ENCODE data around the gene BCAS1. TPM values are rescaled to one million over a fixed set of nuclear protein-coding genes. Genes with fewer than 3 reads are reported as not detected.

BCAS1 gene
- total RNA-seq, 1 donor from 2014 or later = not detected

DNA sequence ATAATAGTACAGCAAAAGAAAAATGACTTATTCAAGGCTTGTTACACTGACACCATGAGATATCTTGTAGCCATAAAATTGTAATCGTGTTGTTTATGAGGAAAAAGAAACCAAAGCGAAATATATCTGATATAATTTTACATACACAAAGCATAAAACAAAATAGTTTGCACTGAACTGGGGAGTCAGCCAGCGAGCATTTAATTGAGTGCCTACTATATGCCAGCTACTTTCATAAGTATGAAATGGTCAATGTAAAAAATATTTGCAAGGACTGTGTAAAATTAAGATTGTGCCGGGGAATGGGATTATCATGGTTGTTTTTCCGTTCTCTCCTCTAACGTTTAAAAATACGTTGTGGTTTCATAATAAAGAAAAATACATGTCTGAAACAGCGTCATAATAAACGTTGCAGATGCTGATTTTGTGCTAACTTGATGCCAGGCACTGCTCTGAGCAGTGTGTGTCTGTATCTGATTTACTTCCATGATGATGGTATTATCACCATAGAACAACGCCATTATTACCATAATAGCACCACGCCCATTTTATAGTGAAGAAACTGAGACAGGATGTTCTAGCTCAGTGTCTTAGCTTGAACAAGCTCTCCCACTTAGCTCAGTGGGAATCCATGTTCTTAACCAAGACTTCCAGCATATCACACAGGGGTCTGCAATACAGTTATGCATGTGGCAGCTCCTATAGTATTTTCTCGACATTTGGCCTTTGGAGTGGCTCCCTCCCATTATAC lies 144.6 kb downstream of the BCAS1 start:
- H3K4me1 Mint-ChIP-seq = peaks cover 9% of the 10 kb centered on the region
- no peaks in the 10 kb centered on the region for H3K27me3 Mint-ChIP-seq (ENCODE audit: low read depth)
- no peak overlapping the region for H3K27ac Mint-ChIP-seq (ENCODE audit: unreplicated experiment)
- TF ChIP-seq, protein P1, sequence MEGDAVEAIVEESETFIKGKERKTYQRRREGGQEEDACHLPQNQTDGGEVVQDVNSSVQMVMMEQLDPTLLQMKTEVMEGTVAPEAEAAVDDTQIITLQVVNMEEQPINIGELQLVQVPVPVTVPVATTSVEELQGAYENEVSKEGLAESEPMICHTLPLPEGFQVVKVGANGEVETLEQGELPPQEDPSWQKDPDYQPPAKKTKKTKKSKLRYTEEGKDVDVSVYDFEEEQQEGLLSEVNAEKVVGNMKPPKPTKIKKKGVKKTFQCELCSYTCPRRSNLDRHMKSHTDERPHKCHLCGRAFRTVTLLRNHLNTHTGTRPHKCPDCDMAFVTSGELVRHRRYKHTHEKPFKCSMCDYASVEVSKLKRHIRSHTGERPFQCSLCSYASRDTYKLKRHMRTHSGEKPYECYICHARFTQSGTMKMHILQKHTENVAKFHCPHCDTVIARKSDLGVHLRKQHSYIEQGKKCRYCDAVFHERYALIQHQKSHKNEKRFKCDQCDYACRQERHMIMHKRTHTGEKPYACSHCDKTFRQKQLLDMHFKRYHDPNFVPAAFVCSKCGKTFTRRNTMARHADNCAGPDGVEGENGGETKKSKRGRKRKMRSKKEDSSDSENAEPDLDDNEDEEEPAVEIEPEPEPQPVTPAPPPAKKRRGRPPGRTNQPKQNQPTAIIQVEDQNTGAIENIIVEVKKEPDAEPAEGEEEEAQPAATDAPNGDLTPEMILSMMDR (conservative IDR thresholded peaks at IDR 0.05) = no peak
- no peaks in the 10 kb centered on the region for H3K9me3 Mint-ChIP-seq
- H3K4me3 Mint-ChIP-seq = no peak overlapping the region
- no peaks in the 10 kb centered on the region for H3K36me3 Mint-ChIP-seq (ENCODE audit: low read depth)
- no peak for DNase-seq (ENCODE audit: low read depth, low spot score)

DNA sequence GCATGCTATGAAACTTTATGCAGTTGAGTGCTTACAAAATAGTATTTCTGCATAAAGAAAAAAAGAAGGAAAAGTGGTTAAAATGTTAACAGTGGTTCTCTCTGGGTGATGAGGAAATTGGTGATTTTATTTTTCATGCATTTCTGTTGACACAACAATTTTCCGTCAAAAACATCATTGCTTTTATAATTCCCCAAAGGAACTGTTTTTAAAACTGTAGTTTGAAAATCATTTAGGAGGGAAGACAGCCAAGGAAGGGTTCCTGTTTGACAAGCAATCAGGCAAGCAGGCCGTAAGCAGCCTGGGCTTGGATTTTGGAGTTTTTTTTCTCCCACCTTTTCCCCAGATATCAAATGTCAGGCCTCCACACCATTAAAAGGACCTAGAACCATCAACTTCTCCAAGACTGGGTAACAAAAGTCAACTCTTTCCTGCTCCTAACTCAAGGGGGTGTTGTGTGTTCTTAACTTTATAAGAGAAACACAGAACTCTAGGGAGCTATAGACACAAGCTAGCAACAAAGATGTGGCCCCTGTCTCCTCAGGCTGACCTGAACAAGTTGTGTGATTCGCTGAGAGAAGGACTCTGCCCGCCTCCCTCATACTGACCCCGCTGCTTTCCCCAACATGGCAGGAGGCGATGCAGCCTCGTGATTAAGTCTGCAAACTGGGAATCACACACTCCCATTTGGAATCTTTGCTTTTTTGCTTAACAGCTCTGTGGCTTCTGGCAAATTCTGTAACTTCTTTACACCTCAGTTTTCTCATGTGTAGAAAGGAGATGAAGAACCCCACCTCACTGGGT lies 146.6 kb downstream of the BCAS1 start:
- Mint-ChIP-seq H3K27me3 (ENCODE audit: low read depth) (no peaks in the 10 kb centered on the region), H3K4me1 (peaks cover 14% of the 10 kb centered on the region), H3K4me3 (no peak overlapping the region), H3K36me3 (ENCODE audit: low read depth) (no peaks in the 10 kb centered on the region), H3K9me3 (no peaks in the 10 kb centered on the region), H3K27ac (ENCODE audit: unreplicated experiment) (no peak overlapping the region)
- DNase-seq (ENCODE audit: low read depth, low spot score) = no peak
- TF ChIP-seq, protein P1 (conservative IDR thresholded peaks at IDR 0.05) = no peak

DNA sequence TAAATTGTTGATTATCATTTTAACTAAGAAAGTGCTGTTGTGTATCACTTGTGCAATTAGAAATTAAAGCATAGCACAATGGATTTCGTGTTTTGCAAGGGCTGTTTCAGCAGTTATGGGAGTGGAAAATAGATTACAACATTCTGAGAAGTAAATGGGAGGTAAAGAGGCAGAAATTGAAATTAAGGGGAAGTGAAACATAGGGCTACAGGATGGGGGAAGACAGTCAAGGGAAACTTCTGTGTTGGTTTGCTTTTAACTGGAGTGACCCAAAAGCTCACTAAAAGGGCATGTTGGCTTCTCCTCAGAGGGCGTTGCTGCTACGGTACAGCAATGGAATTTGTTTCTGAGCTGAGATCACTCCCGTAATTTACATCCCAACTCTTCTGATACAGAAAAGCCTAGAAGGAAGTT lies 147.5 kb downstream of the BCAS1 start:
- Mint-ChIP-seq H3K27me3 (ENCODE audit: low read depth) (no peaks in the 10 kb centered on the region), H3K4me3 (no peak overlapping the region), H3K4me1 (peaks cover 17% of the 10 kb centered on the region), H3K27ac (ENCODE audit: unreplicated experiment) (no peak overlapping the region), H3K36me3 (ENCODE audit: low read depth) (no peaks in the 10 kb centered on the region), H3K9me3 (no peaks in the 10 kb centered on the region)
- TF ChIP-seq, protein P1 (conservative IDR thresholded peaks at IDR 0.05) = no peak
- DNase-seq (ENCODE audit: low read depth, low spot score) = no peak

DNA sequence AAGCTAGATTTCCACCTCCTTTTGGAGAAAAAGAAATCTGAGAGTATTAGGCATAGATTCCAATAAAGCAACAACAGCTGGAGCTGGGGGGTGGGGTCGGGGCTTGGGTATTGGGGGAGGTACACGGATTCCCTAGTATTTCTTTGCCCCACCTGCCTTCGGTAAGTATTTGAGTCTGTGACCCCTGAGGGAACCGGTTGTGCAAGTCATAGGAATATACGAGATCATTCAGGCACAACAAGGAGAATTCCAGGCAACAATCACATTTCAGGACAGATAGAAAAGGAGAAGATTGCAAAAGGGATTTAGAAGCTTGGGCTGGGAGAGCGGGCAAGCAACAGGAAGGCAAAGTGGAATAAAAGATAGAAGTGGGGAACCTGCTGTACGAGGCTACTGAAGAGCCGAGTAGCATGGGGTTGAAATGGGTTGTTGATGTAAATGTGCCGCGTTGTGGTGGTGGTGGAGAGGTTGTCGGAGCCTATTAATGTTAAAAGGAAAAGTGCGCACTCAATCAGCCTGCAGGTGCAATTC lies 148.9 kb downstream of the BCAS1 start:
- Mint-ChIP-seq H3K27ac (ENCODE audit: unreplicated experiment) (no peak overlapping the region), H3K9me3 (no peaks in the 10 kb centered on the region), H3K27me3 (ENCODE audit: low read depth) (no peaks in the 10 kb centered on the region), H3K36me3 (ENCODE audit: low read depth) (no peaks in the 10 kb centered on the region), H3K4me3 (no peak overlapping the region), H3K4me1 (peaks cover 23% of the 10 kb centered on the region)
- TF ChIP-seq, protein P1 (conservative IDR thresholded peaks at IDR 0.05) = no peak
- no peak for DNase-seq (ENCODE audit: low read depth, low spot score)

DNA sequence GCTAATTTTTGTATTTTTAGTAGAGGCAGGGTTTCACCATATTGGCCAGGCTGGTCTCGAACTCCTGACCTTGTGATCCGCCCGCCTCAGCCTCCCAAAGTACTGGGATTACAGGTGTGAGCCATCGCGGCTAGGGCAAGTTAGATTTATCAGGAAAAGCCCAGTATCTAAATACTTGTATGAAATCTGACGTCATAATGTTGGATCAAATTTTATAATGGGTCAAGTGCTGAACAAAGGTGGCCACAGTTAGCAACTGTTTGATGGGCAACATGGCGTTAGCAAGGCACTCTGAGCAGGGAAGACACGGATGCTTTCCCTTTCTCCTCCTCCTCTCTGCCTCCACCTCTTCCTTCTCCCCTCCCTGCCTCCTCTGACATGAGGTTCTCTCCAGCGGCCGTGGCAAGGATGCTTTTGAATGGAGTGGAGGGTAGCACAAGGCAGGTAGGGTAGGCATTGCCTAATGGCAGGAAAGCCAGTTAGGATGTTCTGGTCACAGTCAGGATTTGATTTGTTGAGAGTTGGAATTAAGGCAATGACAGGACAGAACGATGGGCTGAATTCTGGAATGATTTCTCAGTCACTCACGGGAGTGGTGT lies 149.6 kb downstream of the BCAS1 start:
- H3K36me3 Mint-ChIP-seq (ENCODE audit: low read depth) = no peaks in the 10 kb centered on the region
- no peak overlapping the region for H3K4me3 Mint-ChIP-seq
- no peak overlapping the region for H3K27ac Mint-ChIP-seq (ENCODE audit: unreplicated experiment)
- H3K9me3 Mint-ChIP-seq = no peaks in the 10 kb centered on the region
- TF ChIP-seq, protein P1 (conservative IDR thresholded peaks at IDR 0.05) = no peak
- H3K27me3 Mint-ChIP-seq (ENCODE audit: low read depth) = no peaks in the 10 kb centered on the region
- DNase-seq (ENCODE audit: low read depth, low spot score) = no peak
- peaks cover 25% of the 10 kb centered on the region for H3K4me1 Mint-ChIP-seq
